OCI-LY1 (cell line): ENCODE measurements around the gene MUS81.

Experiments used
- H2AFZ ChIP-seq: fragments of 200-600 bp; sonication (generic), shearing (Covaris generic); 2 replicates; pipeline ENCODE4 v1.6.0; 2014; ENCODE audit warnings: antibody characterized with exemption, mild to moderate bottlenecking, low read length
- H3F3A ChIP-seq: fragments of 200-600 bp; sonication (generic), shearing (Covaris generic); 2 replicates; pipeline ENCODE4 v1.6.0; 2014; ENCODE audit warnings: mild to moderate bottlenecking, antibody characterized with exemption, low read length, moderate library complexity; ENCODE audit not compliant: insufficient read depth
- H3K27ac ChIP-seq: fragments of 200-600 bp; sonication (generic); 2 replicates; pipeline ENCODE4 v1.5.1; 2014; ENCODE audit warnings: low read length, mixed run types, mild to moderate bottlenecking, low read depth; ENCODE audit not compliant: poor library complexity, severe bottlenecking
- H3K27me3 ChIP-seq: fragments of 200-600 bp; sonication (generic); 2 replicates; pipeline ENCODE4 v1.6.0; 2014; ENCODE audit warnings: antibody characterized with exemption, mild to moderate bottlenecking, low read length, moderate library complexity; ENCODE audit not compliant: insufficient read depth
- H3K36me3 ChIP-seq: fragments of 200-600 bp; sonication (generic); 2 replicates; pipeline ENCODE4 v1.6.1; 2014; ENCODE audit warnings: mild to moderate bottlenecking, antibody characterized with exemption, low read length, moderate library complexity, mixed read lengths; ENCODE audit not compliant: insufficient read depth
- H3K4me1 ChIP-seq: fragments of 200-600 bp; sonication (generic); 2 replicates; pipeline ENCODE4 v1.5.1; 2014; ENCODE audit warnings: mild to moderate bottlenecking, low read length, moderate library complexity; ENCODE audit not compliant: insufficient read depth, severe bottlenecking
- H3K4me2 ChIP-seq: fragments of 200-600 bp; sonication (generic), shearing (Covaris generic); 2 replicates; pipeline ENCODE4 v1.6.1; 2014; ENCODE audit warnings: low read length
- H3K4me3 ChIP-seq: fragments of 200-600 bp; sonication (generic); 2 replicates; pipeline ENCODE4 v1.5.1; 2014; ENCODE audit warnings: low read length, low read depth, mild to moderate bottlenecking, mixed read lengths; ENCODE audit not compliant: poor library complexity, severe bottlenecking
- H3K79me2 ChIP-seq: fragments of 200-600 bp; shearing (Covaris generic); 2 replicates; pipeline ENCODE4 v1.6.1; 2016; ENCODE audit warnings: mixed run types, low read length, mixed read lengths; ENCODE audit not compliant: insufficient read depth
- H3K9ac ChIP-seq: fragments of 200-600 bp; sonication (generic), shearing (Covaris generic); 2 replicates; pipeline ENCODE4 v1.6.1; 2014; ENCODE audit warnings: mild to moderate bottlenecking, low read length, mixed read lengths
- H3K9me2 ChIP-seq: fragments of 200-600 bp; sonication (generic), shearing (Covaris generic); 2 replicates; pipeline ENCODE4 v1.6.1; 2014; ENCODE audit warnings: low read depth, mild to moderate bottlenecking, low read length, mixed read lengths
- H3K9me3 ChIP-seq: fragments of 200-600 bp; shearing (Covaris generic); 2 replicates; pipeline ENCODE4 v1.6.1; 2014; ENCODE audit warnings: low read length, mixed read lengths
- H4K20me1 ChIP-seq: fragments of 200-600 bp; sonication (generic), shearing (Covaris generic); 2 replicates; pipeline ENCODE4 v1.6.0; 2016; ENCODE audit warnings: mild to moderate bottlenecking, low read length; ENCODE audit not compliant: insufficient read depth
- CTCF ChIP-seq: fragments of 200-600 bp; sonication (generic), shearing (Covaris generic); IDR thresholded peaks from 2 replicates; pipeline ENCODE4 v1.5.1; 2017; ENCODE audit warnings: mild to moderate bottlenecking, antibody characterized with exemption, low read length, moderate library complexity, mixed read lengths
- EZH2 ChIP-seq: fragments of 200-600 bp; sonication (generic), shearing (Covaris generic); IDR thresholded peaks from 2 replicates; pipeline ENCODE4 v1.8.0; 2017; ENCODE audit warnings: borderline replicate concordance, mixed run types, mild to moderate bottlenecking, antibody characterized with exemption, low read length, moderate library complexity, mixed read lengths

The MUS81 gene

GRCh38 chr11:65851083-65851579, 9.1 kb upstream of the MUS81 start:
- no peaks in the 10 kb centered on the region; the same call in 1 of the 2 replicates for H4K20me1 ChIP-seq
- peaks cover 1% of the 10 kb centered on the region for H3K4me1 ChIP-seq
- no peak overlapping the region for H3K9ac ChIP-seq
- H3K4me2 ChIP-seq, result no peak overlapping the region
- H3K4me3 ChIP-seq, result no peak overlapping the region
- TF ChIP-seq EZH2 (no peak), CTCF (peak; percentile 66)
- H3K27me3 ChIP-seq, result no peaks in the 10 kb centered on the region
- H3K27ac ChIP-seq, result no peak overlapping the region
- no peaks in the 10 kb centered on the region for H3K9me2 ChIP-seq
- H3K79me2 ChIP-seq, result peaks cover 3% of the 10 kb centered on the region
- no peak overlapping the region for H2AFZ ChIP-seq
- H3K36me3 ChIP-seq, result peaks cover 52% of the 10 kb centered on the region
- H3K9me3 ChIP-seq, result no peaks in the 10 kb centered on the region
- H3F3A ChIP-seq, result no peaks in the 10 kb centered on the region

DNA sequence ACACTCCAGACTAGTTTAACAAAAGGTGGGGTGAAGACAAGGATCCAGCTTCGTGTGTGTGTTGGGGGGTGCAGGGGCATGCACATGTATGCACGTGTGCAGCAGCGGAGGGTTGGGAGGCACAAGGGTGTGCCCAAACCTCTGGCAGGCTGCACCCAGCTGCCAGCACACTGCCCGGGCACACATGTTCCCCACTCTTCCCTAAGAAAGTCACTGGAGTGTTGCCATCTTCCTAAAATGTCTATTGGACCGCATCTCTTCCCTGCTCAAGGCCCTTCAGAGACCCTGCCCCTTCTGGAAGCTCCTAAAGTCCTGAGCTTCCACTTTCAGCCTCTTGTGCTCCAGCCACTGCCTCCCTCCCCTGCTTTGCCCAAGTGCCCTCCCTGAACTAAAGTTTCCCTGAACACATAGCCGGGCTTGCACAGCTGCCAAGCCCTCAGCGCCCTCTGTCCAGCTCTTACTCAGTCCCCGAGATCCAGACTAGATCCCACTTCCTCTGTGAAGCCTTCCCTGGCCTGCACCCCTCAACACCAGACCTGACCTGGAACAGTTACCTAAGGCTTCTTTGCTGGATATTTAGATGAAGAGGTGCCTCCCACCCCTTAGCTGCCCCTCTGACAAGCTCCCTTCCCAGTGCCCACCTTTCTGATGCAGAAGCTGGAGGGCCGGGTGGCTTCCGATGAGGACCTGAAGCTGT, 8.3 kb upstream of the MUS81 start:
- no peak overlapping the region for H3K27ac ChIP-seq
- H3K9ac ChIP-seq, result no peak overlapping the region
- peaks cover 8% of the 10 kb centered on the region for H3K4me1 ChIP-seq
- no peaks in the 10 kb centered on the region for H3F3A ChIP-seq
- no peaks in the 10 kb centered on the region for H3K9me3 ChIP-seq
- peaks cover 5% of the 10 kb centered on the region; the same call in 1 of the 2 replicates for H4K20me1 ChIP-seq
- no peak overlapping the region for H3K4me2 ChIP-seq
- no peaks in the 10 kb centered on the region for H3K9me2 ChIP-seq
- no peak overlapping the region for H2AFZ ChIP-seq
- H3K79me2 ChIP-seq, result peaks cover 11% of the 10 kb centered on the region
- H3K36me3 ChIP-seq, result peaks cover 61% of the 10 kb centered on the region
- TF ChIP-seq EZH2 (no peak), CTCF (no peak)
- H3K4me3 ChIP-seq, result no peak overlapping the region
- no peaks in the 10 kb centered on the region for H3K27me3 ChIP-seq

DNA sequence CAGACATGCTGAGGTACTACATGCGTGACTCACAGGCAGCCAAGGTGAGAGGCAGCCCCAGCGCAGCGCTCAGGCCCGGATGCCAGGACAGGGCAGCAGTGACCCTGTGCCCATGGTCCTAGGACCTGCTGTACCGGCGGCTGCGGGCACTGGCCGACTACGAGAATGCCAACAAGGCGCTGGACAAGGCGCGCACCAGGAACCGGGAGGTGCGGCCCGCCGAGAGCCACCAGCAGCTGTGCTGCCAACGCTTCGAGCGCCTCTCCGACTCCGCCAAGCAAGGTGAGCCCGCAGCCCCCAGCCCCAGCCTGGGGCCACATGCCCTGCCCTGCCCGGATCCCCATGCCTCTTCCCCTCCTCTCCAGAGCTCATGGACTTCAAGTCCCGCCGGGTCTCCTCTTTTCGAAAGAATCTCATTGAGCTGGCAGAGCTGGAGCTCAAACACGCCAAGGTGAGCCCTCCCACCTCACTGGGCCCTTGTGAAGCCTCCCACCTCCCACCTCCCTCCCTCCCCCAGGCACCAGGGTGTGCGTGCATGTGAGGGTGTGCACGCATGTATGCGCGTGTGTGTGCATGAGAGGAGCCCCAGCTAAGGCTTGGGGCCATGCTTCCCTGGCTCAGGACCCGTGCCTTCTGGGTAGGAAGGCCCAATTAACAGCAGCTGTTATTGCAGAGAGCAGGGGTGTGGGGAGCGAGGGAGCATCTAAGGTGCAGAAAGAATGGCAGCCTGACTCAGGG, 7.6 kb upstream of the MUS81 start:
- H3K4me1 ChIP-seq, result peaks cover 8% of the 10 kb centered on the region
- no peak overlapping the region for H2AFZ ChIP-seq
- no peaks in the 10 kb centered on the region for H3F3A ChIP-seq
- H3K4me2 ChIP-seq, result no peak overlapping the region
- peaks cover 67% of the 10 kb centered on the region for H3K36me3 ChIP-seq
- H3K27me3 ChIP-seq, result no peaks in the 10 kb centered on the region
- no peaks in the 10 kb centered on the region for H3K9me3 ChIP-seq
- TF ChIP-seq CTCF, result no peak
- no peak for TF ChIP-seq EZH2
- H4K20me1 ChIP-seq, result peaks cover 5% of the 10 kb centered on the region; the same call in 1 of the 2 replicates
- H3K9me2 ChIP-seq, result no peaks in the 10 kb centered on the region
- peaks cover 17% of the 10 kb centered on the region for H3K79me2 ChIP-seq
- no peak overlapping the region for H3K9ac ChIP-seq
- H3K4me3 ChIP-seq, result no peak overlapping the region
- H3K27ac ChIP-seq, result no peak overlapping the region
